ENCODE data around the gene NPPC.
"Not testable (repeated sequence)": the region's sequence is repeated elsewhere in the genome, so short reads cannot be mapped to it uniquely, and the experiment has no call there.

NPPC gene

GRCh38 chr2:231890896-231891513, 35.2 kb downstream of the NPPC start:
- DNase-seq (ENCODE audit: low read depth in 1 of 2, low spot score in 1 of 2): no peak

GRCh38 chr2:231887756-231888155, 38.4 kb downstream of the NPPC start:
- DNase-seq (ENCODE audit: low read depth in 1 of 2, low spot score in 1 of 2): no peak

GRCh38 chr2:231886071-231886681, 40.0 kb downstream of the NPPC start:
- no peak for DNase-seq (ENCODE audit: low read depth in 1 of 2, low spot score in 1 of 2)

GRCh38 chr2:231884438-231885140, 41.6 kb downstream of the NPPC start:
- DNase-seq (ENCODE audit: low read depth in 1 of 2, low spot score in 1 of 2): no peak

GRCh38 chr2:231883468-231883881, 42.7 kb downstream of the NPPC start:
- DNase-seq (ENCODE audit: low read depth in 1 of 2, low spot score in 1 of 2): no peak

GRCh38 chr2:231882646-231883045, 43.5 kb downstream of the NPPC start:
- no peak for DNase-seq (ENCODE audit: low read depth in 1 of 2, low spot score in 1 of 2)

GRCh38 chr2:231880371-231880770, 45.8 kb downstream of the NPPC start:
- DNase-seq (ENCODE audit: low read depth in 1 of 2, low spot score in 1 of 2): not testable (repeated sequence)

- no peak for DNase-seq (ENCODE audit: low read depth in 1 of 2, low spot score in 1 of 2)
These were observed 47.0 kb downstream of the NPPC start for GRCh38 chr2:231879216-231879615.

- DNase-seq (ENCODE audit: low read depth in 1 of 2, low spot score in 1 of 2): no peak
These were observed 48.4 kb downstream of the NPPC start for GRCh38 chr2:231877533-231878456.

- DNase-seq (ENCODE audit: low read depth in 1 of 2, low spot score in 1 of 2): no peak
These were observed 51.3 kb downstream of the NPPC start for GRCh38 chr2:231874944-231875343.
